T-cell (primary cell): Measurements from ENCODE around the gene WDR35. TPM values are rescaled to one million over a fixed set of nuclear protein-coding genes. Genes with fewer than 3 reads are reported as not detected.

Experiments used
- ATAC-seq, 4 experiments: fragments of 200-7000 bp in 3 of 4; fragments of 150-1000 bp in 1 of 4; cut with Tn5 transposase; replicated peaks in 1 of 4; 1 replicate in 3 of 4; 2 replicates in 1 of 4; pipeline ENCODE4 v1.10.0; 2021; ENCODE audit warnings: moderate library complexity in 3 of 4, mild to moderate bottlenecking in 2 of 4, moderate number of reproducible peaks in 1 of 4
- CTCF ChIA-PET, 2 donors: fragments of 300-600 bp; sonication (Branson Sonifier 250); formaldehyde crosslinking; loops; one replicate each; lab custom pipeline; 2022; ENCODE audit warnings: antibody characterized with exemption in 2 of 2; lab: Charles Lee
- POLR2A ChIA-PET, 2 donors: fragments of 300-600 bp; sonication (Branson Sonifier 250); formaldehyde crosslinking; loops; one replicate each; lab custom pipeline; 2022; ENCODE audit warnings: antibody characterized with exemption in 2 of 2; lab: Charles Lee
- DNase-seq, 35 experiments: peaks; one replicate each; pipeline versions ENCODE4 v3.0.0 to v3.0.0-alpha.2; 2013 to 2023
- H3K27ac ChIP-seq: one replicate; pipeline ENCODE4 v1.5.1; 2013; ENCODE audit warnings: low read length
- H3K27me3 ChIP-seq, 2 experiments: replicated peaks in 1 of 2; 1 replicate in 1 of 2; 2 replicates in 1 of 2; pipeline versions ENCODE4 v1.6.1 to v1.7.0; 2013; ENCODE audit warnings: low read length in 1 of 2, mixed read lengths in 1 of 2; ENCODE audit not compliant: control insufficient read depth in 2 of 2, insufficient read depth in 2 of 2; ENCODE audit errors: extremely low read depth in 1 of 2
- H3K36me3 ChIP-seq, 2 donors: 1 replicate in 1 of 2; 2 replicates in 1 of 2; pipeline versions ENCODE4 v1.6.1 to v1.7.0; 2013; ENCODE audit warnings: low read length in 1 of 2; ENCODE audit not compliant: control insufficient read depth in 2 of 2, insufficient read depth in 1 of 2; ENCODE audit errors: extremely low read depth in 1 of 2
- H3K4me1 ChIP-seq, 2 experiments: 1 replicate in 1 of 2; 2 replicates in 1 of 2; pipeline versions ENCODE4 v1.6.1 to v1.7.0; 2013; ENCODE audit warnings: low read length in 2 of 2, mixed read lengths in 1 of 2; ENCODE audit not compliant: insufficient read depth in 2 of 2, control insufficient read depth in 1 of 2; ENCODE audit errors: extremely low read depth in 1 of 2
- H3K4me3 ChIP-seq, 2 donors: 1 replicate in 1 of 2; 2 replicates in 1 of 2; pipeline versions ENCODE4 v1.5.1 to v1.7.0; 2013; ENCODE audit warnings: mild to moderate bottlenecking in 2 of 2, low read length in 1 of 2, moderate library complexity in 1 of 2; ENCODE audit not compliant: control insufficient read depth in 1 of 2; ENCODE audit errors: extremely low read depth in 1 of 2
- H3K9me3 ChIP-seq: 2 replicates; pipeline ENCODE4 v1.7.0; 2013
- H3K27ac Mint-ChIP-seq, 2 donors: one replicate each; pipeline ENCODE4 v1.8.0; 2020 to 2021; ENCODE audit warnings: mild to moderate bottlenecking in 2 of 2, mixed read lengths in 2 of 2
- H3K27me3 Mint-ChIP-seq, 2 donors: one replicate each; pipeline ENCODE4 v1.8.0; 2021 to 2022; ENCODE audit warnings: mixed read lengths in 2 of 2
- H3K36me3 Mint-ChIP-seq: one replicate; pipeline ENCODE4 v1.8.0; 2021; ENCODE audit warnings: mixed read lengths
- H3K4me1 Mint-ChIP-seq, 3 donors: one replicate each; pipeline ENCODE4 v1.8.0; 2020 to 2022; ENCODE audit warnings: mixed read lengths in 3 of 3, mild to moderate bottlenecking in 1 of 3
- H3K4me3 Mint-ChIP-seq, 3 donors: one replicate each; pipeline ENCODE4 v1.8.0; 2020 to 2022; ENCODE audit warnings: mild to moderate bottlenecking in 3 of 3, mixed read lengths in 3 of 3, moderate library complexity in 3 of 3
- H3K9me3 Mint-ChIP-seq, 3 donors: one replicate each; pipeline ENCODE4 v1.8.0; 2020 to 2022; ENCODE audit warnings: mixed read lengths in 3 of 3
- WGBS: methylation state at CpG from one replicate; pipeline ENCODE4 v1.1.5; 2013; ENCODE audit warnings: missing lambda C conversion rate; ENCODE audit not compliant: insufficient coverage; 5-methylcytosine and 5-hydroxymethylcytosine counted together
- total RNA-seq, 35 experiments: library from RNA in 6 of 35; stranded (reverse) in 6 of 35; fragments of 120-200 nt in 1 of 35; gene quantifications; one replicate each; pipeline versions ENCODE4 v1.2.1 to v1.2.4 and lab custom pipeline; 2013 to 2026

The WDR35 gene
- total RNA-seq, 5 donors from 2014 or later (not counting 1 experiment from before 2014, with no cell fraction given), result 3.7 to 5.7 (median 4.9) TPM

- peaks cover 0 to 5% of the 10 kb centered on the region in 2 experiments for H3K27me3 ChIP-seq
- DNase-seq (no peak), ATAC-seq (peak in 3 of 4 experiments; percentile 4 to 20 (median 11))
- WGBS, result 0% methylated on average over 4 of the region's 21 CpGs
- Mint-ChIP-seq H3K27ac (peak overlapping the region; percentile 98 to 100), H3K4me1 (peaks cover 28 to 37% (median 32%) of the 10 kb centered on the region in 3 donors), H3K27me3 (peaks cover 5 to 7% of the 10 kb centered on the region in 2 donors), H3K9me3 (no peaks in the 10 kb centered on the region), H3K36me3 (peaks cover 8% of the 10 kb centered on the region), H3K4me3 (peak overlapping the region; percentile 85 to 98 (median 95))
- H3K27ac ChIP-seq, result peak overlapping the region; percentile 98
- H3K4me3 ChIP-seq, result peak overlapping the region; percentile 96
- POLR2A ChIA-PET, result no interaction called here
- H3K36me3 ChIP-seq, result no peaks in the 10 kb centered on the region
- CTCF ChIA-PET, result no interaction called here
- H3K4me1 ChIP-seq, result peaks cover 15 to 21% of the 10 kb centered on the region in 2 experiments
- no peaks in the 10 kb centered on the region for H3K9me3 ChIP-seq
Measured at GRCh38 chr2:19902216-19902740, 87.6 kb downstream of the WDR35 start.

GRCh38 chr2:19901442-19902215, 88.3 kb downstream of the WDR35 start, which contains the start of gene TTC32:
Gene TTC32, minus strand, starts transcription at chr2:19901983. Its CDS starts 129 bp downstream, at chr2:19901854.
- CTCF ChIA-PET, result no interaction called here
- H3K27ac ChIP-seq, result peak within 1 kb of the TSS; percentile 98
- H3K27me3 ChIP-seq, result peaks cover 0 to 5% of the 10 kb centered on the region in 2 experiments
- Mint-ChIP-seq H3K4me1 (peaks cover 28 to 40% (median 35%) of the 10 kb centered on the region in 3 donors), H3K4me3 (peak within 1 kb of the TSS; percentile 85 to 98 (median 95)), H3K36me3 (peaks cover 8% of the 10 kb centered on the region), H3K9me3 (no peaks in the 10 kb centered on the region), H3K27ac (peak within 1 kb of the TSS; percentile 98 to 100), H3K27me3 (peaks cover 5 to 7% of the 10 kb centered on the region in 2 donors)
- ATAC-seq, result peak; percentile 88 to 92 (median 91)
- H3K36me3 ChIP-seq, result no peaks in the 10 kb centered on the region
- no peaks in the 10 kb centered on the region for H3K9me3 ChIP-seq
- POLR2A ChIA-PET, result interaction anchor here in 1 of 2 donors (0.5 to 0.6 kb wide), 2 partner anchors 9 to 375 kb away, joined by 3 to 5 read pairs; no protein-coding TSS in a partner anchor
- H3K4me3 ChIP-seq, result peak within 1 kb of the TSS; percentile 96
- peak; percentile 85 to 96 (median 92) for DNase-seq
- under 1% methylated on average over 57 of the region's 65 CpGs for WGBS
- peaks cover 15 to 22% of the 10 kb centered on the region in 2 experiments for H3K4me1 ChIP-seq

GRCh38 chr2:19900931-19901441, 88.9 kb downstream of the WDR35 start:
- Mint-ChIP-seq H3K4me1 (peaks cover 30 to 43% (median 39%) of the 10 kb centered on the region in 3 donors), H3K36me3 (peaks cover 8% of the 10 kb centered on the region), H3K27ac (peak overlapping the region; percentile 98 to 100), H3K4me3 (peak overlapping the region; percentile 85 to 98 (median 95)), H3K27me3 (peaks cover 5 to 7% of the 10 kb centered on the region in 2 donors), H3K9me3 (no peaks in the 10 kb centered on the region)
- Histone ChIP-seq H3K4me1 (peaks cover 15 to 22% of the 10 kb centered on the region in 2 experiments), H3K9me3 (no peaks in the 10 kb centered on the region), H3K36me3 (no peaks in the 10 kb centered on the region), H3K4me3 (peak overlapping the region; percentile 96), H3K27me3 (peaks cover 0 to 5% of the 10 kb centered on the region in 2 experiments), H3K27ac (peak overlapping the region; percentile 98)
- 0% methylated on average over 19 of the region's 26 CpGs for WGBS
- DNase-seq, result peak in 2 of 35 experiments; percentile 3 to 65
- POLR2A ChIA-PET, result interaction anchor here in 1 of 2 donors (0.6 kb wide), 1 partner anchor 376 kb away, joined by 5 read pairs; no protein-coding TSS in a partner anchor
- ATAC-seq, result peak; percentile 6 to 13 (median 10)
- CTCF ChIA-PET, result no interaction called here

- Mint-ChIP-seq H3K36me3 (peaks cover 8% of the 10 kb centered on the region), H3K27me3 (peaks cover 5 to 7% of the 10 kb centered on the region in 2 donors), H3K4me3 (peak overlapping the region; percentile 85 to 98 (median 95)), H3K9me3 (no peaks in the 10 kb centered on the region), H3K4me1 (peaks cover 35 to 51% (median 46%) of the 10 kb centered on the region in 3 donors), H3K27ac (peak overlapping the region; percentile 98 to 100)
- H3K36me3 ChIP-seq, result no peaks in the 10 kb centered on the region
- ATAC-seq, result peak in 2 of 4 experiments; percentile 16 to 27
- WGBS, result 0% methylated on average over 4 of the region's 11 CpGs
- POLR2A ChIA-PET, result interaction anchor here in 1 of 2 donors (0.6 kb wide), 1 partner anchor 1340 kb away, joined by 4 read pairs; the partner anchor contains the start of gene RDH14
- H3K9me3 ChIP-seq, result no peaks in the 10 kb centered on the region
- CTCF ChIA-PET, result interaction anchor here (0.6 to 1.2 kb wide), 4 partner anchors 25 to 1339 kb away, joined by 3 read pairs; no protein-coding TSS in a partner anchor
- peak in 22 of 35 experiments; percentile 2 to 41 (median 19) for DNase-seq
- peak overlapping the region; percentile 98 for H3K27ac ChIP-seq
- peaks cover 15 to 23% of the 10 kb centered on the region in 2 experiments for H3K4me1 ChIP-seq
- H3K27me3 ChIP-seq, result peaks cover 0 to 5% of the 10 kb centered on the region in 2 experiments
- peak overlapping the region; percentile 96 for H3K4me3 ChIP-seq
Measured at GRCh38 chr2:19899985-19900930, 89.6 kb downstream of the WDR35 start.

GRCh38 chr2:19898592-19899329, 91.1 kb downstream of the WDR35 start:
- no peak overlapping the region for H3K4me3 ChIP-seq
- ATAC-seq (no peak), DNase-seq (no peak)
- ChIA-PET CTCF (no interaction called here), POLR2A (interaction anchor here in 1 of 2 donors (0.5 to 0.6 kb wide), 2 partner anchors 69 to 548 kb away, joined by 3 to 7 read pairs; partner anchors contain the start of gene RHOB)
- peaks cover 15 to 23% of the 10 kb centered on the region in 2 experiments for H3K4me1 ChIP-seq
- no peak overlapping the region for H3K27ac ChIP-seq
- Mint-ChIP-seq H3K27ac (peak overlapping the region; percentile 52 to 75), H3K4me1 (peaks cover 50 to 62% (median 61%) of the 10 kb centered on the region in 3 donors), H3K4me3 (peak overlapping the region in 2 of 3 donors; percentile 28 to 36), H3K36me3 (peaks cover 12% of the 10 kb centered on the region), H3K27me3 (peaks cover 0 to 3% of the 10 kb centered on the region in 2 donors), H3K9me3 (no peaks in the 10 kb centered on the region)
- peaks cover 0 to 5% of the 10 kb centered on the region in 2 experiments for H3K27me3 ChIP-seq
- no peaks in the 10 kb centered on the region for H3K9me3 ChIP-seq
- no CpG with 5 or more reads among the region's 7 CpGs for WGBS
- H3K36me3 ChIP-seq, result no peaks in the 10 kb centered on the region
